BE2C (cell line): ENCODE measurements around the gene HOXA2.

Experiments
- DNase-seq: peaks from one replicate; pipeline ENCODE4 v3.0.0-alpha.2; 2020
- H3K27me3 ChIP-seq: fragments of 250-450 bp; sonication (Bioruptor Pico); 2 replicates; pipeline ENCODE4 v1.5.1; 2020; ENCODE audit warnings: mild to moderate bottlenecking
- H3K36me3 ChIP-seq: fragments of 250-450 bp; sonication (Bioruptor Pico); 2 replicates; pipeline ENCODE4 v1.5.1; 2020; ENCODE audit warnings: mild to moderate bottlenecking
- H3K4me1 ChIP-seq: fragments of 250-450 bp; sonication (Bioruptor Pico); 2 replicates; pipeline ENCODE4 v1.5.1; 2020
- H3K4me3 ChIP-seq: 2 replicates; pipeline ENCODE4 v1.5.1; 2011; ENCODE audit warnings: low read depth, low read length
- H3K9me3 ChIP-seq: fragments of 250-450 bp; sonication (Bioruptor Pico); 2 replicates; pipeline ENCODE4 v1.5.1; 2020
- TF ChIP-seq, protein P1 (sequence below): IDR thresholded peaks from 2 replicates; pipeline ENCODE4 v1.5.1; 2012; ENCODE audit warnings: mild to moderate bottlenecking, low read depth, low read length

HOXA2 gene

DNA sequence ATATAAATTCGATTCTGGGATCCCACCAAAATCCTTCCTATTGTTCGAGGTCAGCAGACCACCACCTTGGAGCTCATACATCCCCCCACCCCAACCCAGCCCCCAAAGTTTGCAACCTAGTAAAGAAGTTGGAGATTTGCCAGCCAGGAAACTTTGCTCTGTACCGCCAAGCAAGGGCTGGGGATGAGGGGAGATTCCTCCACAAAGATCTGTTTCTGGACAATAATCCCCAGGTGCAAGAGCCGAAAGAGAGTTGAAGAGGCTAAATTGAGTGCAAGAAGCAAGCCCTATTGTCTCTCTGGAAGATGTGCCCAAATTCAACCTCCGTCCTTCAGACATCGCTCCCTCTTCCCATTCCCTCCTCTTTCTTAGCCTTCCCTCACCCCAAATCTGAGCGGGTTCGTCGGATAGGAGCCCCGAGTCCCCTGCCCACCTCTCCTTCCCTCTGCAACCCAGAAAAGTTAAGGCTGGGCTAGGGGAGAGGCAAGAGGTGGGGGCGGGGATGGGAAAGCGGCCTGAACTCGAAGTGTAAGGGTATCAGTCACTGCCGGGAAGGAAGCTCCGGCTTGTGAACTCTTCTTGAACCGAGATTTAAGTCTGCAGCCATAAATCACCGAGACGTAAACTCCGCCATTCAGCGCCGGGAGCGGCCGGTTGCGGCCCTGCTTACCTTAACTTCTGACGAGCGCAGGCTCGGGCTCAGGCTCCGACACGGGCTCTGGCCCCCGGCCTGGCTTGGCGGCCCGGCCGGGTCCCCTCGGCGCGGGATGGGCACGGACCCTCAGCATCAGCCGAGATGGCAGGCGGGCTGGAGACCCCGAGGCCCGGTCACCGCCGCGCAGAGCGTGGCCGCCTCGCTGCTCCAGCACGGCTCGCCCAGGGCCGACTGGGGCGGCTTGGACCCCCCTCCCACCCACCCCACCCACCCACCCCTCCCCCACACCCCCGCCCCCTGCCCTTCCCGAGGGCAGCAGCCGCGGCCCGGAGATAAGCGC is 10.8 kb upstream of the HOXA2 start:
- peaks cover 95% of the 10 kb centered on the region for H3K27me3 ChIP-seq
- H3K4me1 ChIP-seq = no peaks in the 10 kb centered on the region
- no peaks in the 10 kb centered on the region for H3K9me3 ChIP-seq
- H3K36me3 ChIP-seq = no peaks in the 10 kb centered on the region
- no peak overlapping the region for H3K4me3 ChIP-seq
- DNase-seq = no peak
- TF ChIP-seq, protein P1, sequence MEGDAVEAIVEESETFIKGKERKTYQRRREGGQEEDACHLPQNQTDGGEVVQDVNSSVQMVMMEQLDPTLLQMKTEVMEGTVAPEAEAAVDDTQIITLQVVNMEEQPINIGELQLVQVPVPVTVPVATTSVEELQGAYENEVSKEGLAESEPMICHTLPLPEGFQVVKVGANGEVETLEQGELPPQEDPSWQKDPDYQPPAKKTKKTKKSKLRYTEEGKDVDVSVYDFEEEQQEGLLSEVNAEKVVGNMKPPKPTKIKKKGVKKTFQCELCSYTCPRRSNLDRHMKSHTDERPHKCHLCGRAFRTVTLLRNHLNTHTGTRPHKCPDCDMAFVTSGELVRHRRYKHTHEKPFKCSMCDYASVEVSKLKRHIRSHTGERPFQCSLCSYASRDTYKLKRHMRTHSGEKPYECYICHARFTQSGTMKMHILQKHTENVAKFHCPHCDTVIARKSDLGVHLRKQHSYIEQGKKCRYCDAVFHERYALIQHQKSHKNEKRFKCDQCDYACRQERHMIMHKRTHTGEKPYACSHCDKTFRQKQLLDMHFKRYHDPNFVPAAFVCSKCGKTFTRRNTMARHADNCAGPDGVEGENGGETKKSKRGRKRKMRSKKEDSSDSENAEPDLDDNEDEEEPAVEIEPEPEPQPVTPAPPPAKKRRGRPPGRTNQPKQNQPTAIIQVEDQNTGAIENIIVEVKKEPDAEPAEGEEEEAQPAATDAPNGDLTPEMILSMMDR = no peak

DNA sequence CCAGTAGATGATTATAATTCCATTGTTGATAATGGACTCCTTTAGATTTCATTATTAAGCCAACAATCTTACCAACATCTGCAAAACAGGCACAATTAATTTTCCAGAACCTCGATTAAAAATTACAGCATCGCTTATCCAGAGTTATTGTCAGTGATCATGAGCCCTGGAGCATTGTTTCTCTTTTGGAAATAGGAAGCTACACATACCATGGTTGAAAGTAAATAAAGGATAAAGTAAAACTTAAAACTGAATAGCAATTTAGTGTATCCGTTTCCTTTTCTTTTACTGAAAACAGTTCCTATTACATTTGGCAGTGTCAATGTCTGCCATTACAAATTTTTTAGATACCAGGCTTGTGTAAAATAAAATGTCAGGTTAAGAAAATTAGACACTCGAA is 9.9 kb upstream of the HOXA2 start:
- Histone ChIP-seq H3K4me3 (no peak overlapping the region), H3K27me3 (peaks cover 95% of the 10 kb centered on the region), H3K9me3 (no peaks in the 10 kb centered on the region), H3K4me1 (no peaks in the 10 kb centered on the region), H3K36me3 (no peaks in the 10 kb centered on the region)
- DNase-seq = no peak
- TF ChIP-seq, protein P1 = no peak

DNA sequence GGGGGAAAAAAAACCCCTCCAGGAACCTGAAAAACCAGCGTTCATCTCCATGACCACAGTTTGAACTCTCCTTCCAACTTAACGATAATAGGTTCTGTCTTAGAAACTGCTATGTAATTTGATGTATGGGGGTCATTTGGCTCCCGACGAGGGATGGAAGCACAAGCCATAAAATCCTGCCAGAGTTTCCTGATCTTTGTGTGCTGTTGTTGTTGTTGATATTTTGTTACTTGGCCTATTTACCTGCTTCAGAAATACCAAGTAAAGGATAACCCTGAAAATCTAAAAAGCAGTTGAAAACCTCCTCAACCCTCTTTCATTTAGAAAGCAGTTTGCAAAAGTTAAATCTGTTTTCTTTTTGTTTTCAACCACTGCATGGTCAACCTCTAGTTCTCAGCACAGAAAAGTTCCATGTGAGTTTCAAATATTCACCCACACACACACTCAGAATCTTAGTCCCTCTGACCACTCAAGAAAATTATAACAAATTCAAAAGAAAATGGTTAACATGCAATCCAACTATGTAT is 9.3 kb upstream of the HOXA2 start:
- H3K4me3 ChIP-seq = no peak overlapping the region
- H3K4me1 ChIP-seq = no peaks in the 10 kb centered on the region
- DNase-seq = no peak
- H3K9me3 ChIP-seq = no peaks in the 10 kb centered on the region
- H3K27me3 ChIP-seq = peaks cover 95% of the 10 kb centered on the region
- TF ChIP-seq, protein P1 = no peak
- H3K36me3 ChIP-seq = no peaks in the 10 kb centered on the region

DNA sequence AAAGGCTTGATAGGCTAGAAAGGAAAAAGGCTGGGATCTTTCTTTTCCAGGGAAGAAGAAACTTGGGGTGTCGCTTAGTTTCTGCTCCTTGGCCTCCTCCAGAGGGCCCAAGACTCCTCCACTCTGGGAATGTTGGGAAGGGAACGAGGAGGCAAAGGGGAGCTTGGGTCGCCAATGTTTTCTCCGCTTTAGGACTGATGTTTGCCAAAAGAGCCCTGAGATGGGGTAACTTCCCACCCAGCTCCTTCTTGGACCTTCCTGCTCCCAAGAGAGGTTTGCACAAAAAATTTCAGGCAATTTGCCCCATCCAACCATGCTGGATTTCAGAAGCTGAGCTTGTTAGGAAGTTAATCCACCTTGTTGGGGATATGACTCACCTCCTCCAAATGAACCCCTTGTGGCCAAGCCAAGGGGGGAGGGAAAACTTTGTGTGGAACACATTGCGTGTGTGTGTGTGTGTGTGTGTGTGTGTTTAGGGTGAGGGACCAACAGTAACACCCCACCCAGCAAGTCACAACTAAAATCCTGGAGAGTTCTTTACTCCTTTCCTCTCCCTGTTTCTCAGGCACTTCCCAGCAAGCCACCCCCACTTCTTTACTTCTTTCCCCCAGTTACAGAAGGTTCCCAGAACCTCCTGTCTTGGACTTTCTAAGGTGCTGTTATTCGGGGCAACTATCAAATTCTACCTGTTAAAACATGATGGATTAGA is 8.7 kb upstream of the HOXA2 start:
- no peak for DNase-seq
- Histone ChIP-seq H3K4me1 (no peaks in the 10 kb centered on the region), H3K9me3 (no peaks in the 10 kb centered on the region), H3K4me3 (no peak overlapping the region), H3K36me3 (no peaks in the 10 kb centered on the region), H3K27me3 (peaks cover 95% of the 10 kb centered on the region)
- TF ChIP-seq, protein P1 = no peak

DNA sequence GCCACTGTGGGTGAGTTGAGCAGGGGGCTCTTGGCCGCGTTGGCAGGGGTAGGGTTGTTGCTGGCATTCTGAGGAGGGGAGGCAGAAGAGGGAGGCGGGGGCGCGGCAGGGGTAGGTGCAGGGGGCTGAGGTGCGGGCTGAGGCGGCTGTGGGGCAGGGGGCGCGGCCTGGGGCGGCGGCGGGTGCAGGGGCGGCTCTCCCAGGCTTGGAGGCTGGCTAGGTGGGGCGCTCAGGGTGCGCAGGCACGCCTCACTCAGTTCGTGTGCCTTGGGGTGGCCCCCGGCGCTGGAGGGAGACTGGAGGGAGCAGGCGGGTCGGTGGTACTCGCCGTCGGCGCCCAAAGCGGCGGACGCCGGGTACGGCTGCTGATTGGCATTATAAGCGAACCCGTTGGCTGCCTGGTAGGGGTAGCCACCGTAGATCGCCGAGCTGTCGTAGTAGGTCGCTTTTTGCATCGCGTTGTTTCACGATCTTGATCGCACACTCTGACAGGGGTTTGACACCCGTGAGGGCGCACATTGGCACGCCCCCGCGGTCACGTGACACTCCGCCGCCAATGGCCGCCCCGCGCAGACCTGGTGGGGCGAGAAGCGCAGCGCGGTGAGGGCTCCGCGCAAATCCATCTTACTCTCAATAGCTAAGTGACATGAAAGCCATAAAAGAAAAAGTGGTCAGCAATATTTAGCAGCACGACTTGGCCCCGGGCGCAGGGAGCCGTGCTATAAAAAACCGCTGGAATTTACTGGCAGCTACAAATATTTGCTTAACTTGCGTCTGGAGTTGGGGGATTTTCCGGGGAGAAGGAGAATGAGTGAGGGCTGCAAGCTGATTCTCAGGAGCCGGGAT is 7.9 kb upstream of the HOXA2 start:
- Histone ChIP-seq H3K27me3 (peaks cover 95% of the 10 kb centered on the region), H3K36me3 (no peaks in the 10 kb centered on the region), H3K4me3 (no peak overlapping the region), H3K9me3 (no peaks in the 10 kb centered on the region), H3K4me1 (no peaks in the 10 kb centered on the region)
- TF ChIP-seq, protein P1 = no peak
- DNase-seq = no peak
